Activated CD8-positive, alpha-beta memory T cell treated with anti-CD3 and anti-CD28 coated beads for 48 hours (primary cell): ENCODE data around the gene TUBAL3.
A peak's percentile ranks its signal among the peaks of the same experiment; 100 is the strongest.
"Not testable (repeated sequence)": the region's sequence is repeated elsewhere in the genome, so short reads cannot be mapped to it uniquely, and the experiment has no call there.

Source experiments
- DNase-seq, 3 experiments: peaks; one replicate each; pipeline ENCODE4 v3.0.0-alpha.2; 2020; ENCODE audit warnings: low read depth in 2 of 3, low spot score in 2 of 3

The TUBAL3 gene

GRCh38 chr10:5424751-5425150, 20.1 kb upstream of the TUBAL3 start:
- no peak for DNase-seq

GRCh38 chr10:5423771-5424170, 19.1 kb upstream of the TUBAL3 start:
- DNase-seq, result no peak

- no peak for DNase-seq
Measured at GRCh38 chr10:5419466-5420094, 15.0 kb upstream of the TUBAL3 start.

- no peak for DNase-seq
Measured at GRCh38 chr10:5418584-5418983, 14.0 kb upstream of the TUBAL3 start.

- DNase-seq, result no peak
Measured at GRCh38 chr10:5416981-5417380, 12.4 kb upstream of the TUBAL3 start.

- no peak for DNase-seq
Measured at GRCh38 chr10:5413012-5413938, 8.6 kb upstream of the TUBAL3 start.

- DNase-seq, result peak; percentile 55 to 61 (median 58)
Measured at GRCh38 chr10:5412277-5412941, 7.8 kb upstream of the TUBAL3 start, which contains the start of gene NET1. NET1 (plus strand) TSS chr10:5412557; CDS start chr10:5412693, 136 bp downstream.

GRCh38 chr10:5411941-5412276, 7.3 kb upstream of the TUBAL3 start:
- no peak for DNase-seq

- not testable (repeated sequence) for DNase-seq
Measured at GRCh38 chr10:5410787-5411186, 6.2 kb upstream of the TUBAL3 start.

- no peak for DNase-seq
Measured at GRCh38 chr10:5406918-5407317, 2.3 kb upstream of the TUBAL3 start.

GRCh38 chr10:5402798-5403197, 1.8 kb downstream of the TUBAL3 start:
- DNase-seq, result no peak

- no peak for DNase-seq
Measured at GRCh38 chr10:5400468-5401240, 4.0 kb downstream of the TUBAL3 start.

- DNase-seq, result no peak
Measured at GRCh38 chr10:5399332-5399731, 5.3 kb downstream of the TUBAL3 start.

- no peak for DNase-seq
Measured at GRCh38 chr10:5396556-5397300, 7.9 kb downstream of the TUBAL3 start.

- no peak for DNase-seq
Measured at GRCh38 chr10:5395168-5395567, 9.5 kb downstream of the TUBAL3 start.

GRCh38 chr10:5393529-5393928, 11.1 kb downstream of the TUBAL3 start:
- no peak for DNase-seq

GRCh38 chr10:5391790-5392189, 12.8 kb downstream of the TUBAL3 start:
- no peak for DNase-seq

GRCh38 chr10:5390607-5391205, 13.9 kb downstream of the TUBAL3 start:
- DNase-seq, result no peak

GRCh38 chr10:5387169-5387568, 17.5 kb downstream of the TUBAL3 start:
- DNase-seq, result no peak

GRCh38 chr10:5385224-5385623, 19.4 kb downstream of the TUBAL3 start:
- no peak for DNase-seq
